ENCODE measurements around the gene NCAPG2. TPM values are rescaled to one million over a fixed set of nuclear protein-coding genes. Genes with fewer than 3 reads are reported as not detected.

The NCAPG2 gene
- total and polyA plus RNA-seq, 10 of the 15 experiments (the other 5 are each of a cell fraction or from before 2014, with no cell fraction given), result 11.2 to 78.2 (median 49.2) TPM

GRCh38 chr7:158617737-158618128, 86.9 kb downstream of the NCAPG2 start (continued):
- TF ChIP-seq SKIL (IDR thresholded peaks at IDR 0.05; ENCODE audit: low read depth, poor library complexity, severe bottlenecking), result no peak
- TF ChIP-seq DPF2 (IDR thresholded peaks at IDR 0.05), result no peak
- no peak for TF ChIP-seq NFIC (IDR thresholded peaks at IDR 0.05; ENCODE audit: low read depth, low read length)
- TF ChIP-seq SP1 (IDR thresholded peaks at IDR 0.05; ENCODE audit: low read depth, low read length), result no peak
- TF ChIP-seq ZNF622 (IDR thresholded peaks at IDR 0.05), result no peak
- TF ChIP-seq EGR1 (IDR thresholded peaks at IDR 0.05; ENCODE audit: borderline replicate concordance in 1 of 2, low read depth in 2 of 2, low read length in 2 of 2), result no peak
- TF ChIP-seq RUNX3 (IDR thresholded peaks at IDR 0.05; ENCODE audit: low read length), result no peak
- TF ChIP-seq ZNF687 (IDR thresholded peaks at IDR 0.05), result no peak
- TF ChIP-seq IKZF2 (IDR thresholded peaks at IDR 0.05), result no peak
